ENCODE data around the gene CACHD1.
"Not testable (repeated sequence)": the region's sequence is repeated elsewhere in the genome, so short reads cannot be mapped to it uniquely, and the experiment has no call there.

CACHD1 gene

DNA sequence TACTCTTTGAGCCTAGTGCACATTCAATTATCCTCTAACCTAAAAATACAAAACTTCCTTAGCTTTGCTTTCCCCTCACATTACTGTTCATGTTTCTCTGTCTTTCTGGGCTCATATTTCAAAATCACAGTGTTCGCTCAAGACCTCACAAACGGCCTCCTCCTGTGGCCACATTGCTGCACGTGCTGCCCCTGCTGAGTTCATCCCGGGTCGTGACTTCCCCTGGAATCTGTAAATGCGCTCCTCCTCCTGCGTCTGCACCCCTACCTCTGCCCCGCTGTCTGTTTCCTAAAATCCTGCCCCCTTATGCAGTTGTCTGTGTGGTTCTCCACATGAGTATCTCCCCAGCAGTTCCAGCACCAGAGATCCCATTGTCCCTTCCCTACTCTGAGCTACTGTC is 229.4 kb downstream of the CACHD1 start:
- Histone ChIP-seq H3K27ac (ENCODE audit: low read depth, low read length) (no peak overlapping the region), H3K9me3 (ENCODE audit: control insufficient read depth in 1 of 2, low read length in 2 of 2) (no peaks in the 10 kb centered on the region), H3K4me1 (ENCODE audit: control insufficient read depth in 1 of 2, insufficient read depth in 2 of 2, low read length in 2 of 2) (no peaks in the 10 kb centered on the region), H3K27me3 (ENCODE audit: control insufficient read depth in 1 of 2, insufficient read depth in 2 of 2, low read length in 2 of 2) (no peaks in the 10 kb centered on the region), H3K36me3 (ENCODE audit: control insufficient read depth in 1 of 2, insufficient read depth in 2 of 2, low read length in 2 of 2) (no peaks in the 10 kb centered on the region), H3K4me3 (ENCODE audit: low read depth in 1 of 2, low read length in 2 of 2) (no peak overlapping the region), H3K9ac (ENCODE audit: low read depth in 1 of 2, low read length in 2 of 2) (no peak overlapping the region)

DNA sequence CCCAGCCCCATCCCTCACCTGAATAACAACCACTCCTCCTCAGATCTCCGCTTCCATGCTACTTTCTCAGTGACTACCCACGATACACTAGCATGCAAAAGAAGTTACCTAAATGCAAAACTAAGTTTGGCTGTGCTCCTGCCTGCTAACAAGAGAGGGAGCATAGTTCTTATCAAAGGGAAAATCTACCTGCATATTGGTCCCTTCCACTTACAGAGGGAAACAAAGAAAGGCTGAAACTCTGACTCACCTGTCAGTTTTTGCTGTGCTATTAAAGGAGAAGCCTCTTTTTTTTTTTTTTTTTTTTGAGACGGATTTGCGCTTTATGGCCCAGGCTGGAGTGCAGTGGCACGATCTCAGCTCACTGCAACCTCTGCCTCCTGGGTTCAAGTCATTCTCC is 231.1 kb downstream of the CACHD1 start:
- no peak overlapping the region for H3K9ac ChIP-seq (ENCODE audit: low read depth in 1 of 2, low read length in 2 of 2)
- H3K4me3 ChIP-seq (ENCODE audit: low read depth in 1 of 2, low read length in 2 of 2), result no peak overlapping the region
- no peaks in the 10 kb centered on the region for H3K36me3 ChIP-seq (ENCODE audit: control insufficient read depth in 1 of 2, insufficient read depth in 2 of 2, low read length in 2 of 2)
- no peak overlapping the region for H3K27ac ChIP-seq (ENCODE audit: low read depth, low read length)
- H3K9me3 ChIP-seq (ENCODE audit: control insufficient read depth in 1 of 2, low read length in 2 of 2), result no peaks in the 10 kb centered on the region
- no peaks in the 10 kb centered on the region for H3K27me3 ChIP-seq (ENCODE audit: control insufficient read depth in 1 of 2, insufficient read depth in 2 of 2, low read length in 2 of 2)
- no peaks in the 10 kb centered on the region for H3K4me1 ChIP-seq (ENCODE audit: control insufficient read depth in 1 of 2, insufficient read depth in 2 of 2, low read length in 2 of 2)

DNA sequence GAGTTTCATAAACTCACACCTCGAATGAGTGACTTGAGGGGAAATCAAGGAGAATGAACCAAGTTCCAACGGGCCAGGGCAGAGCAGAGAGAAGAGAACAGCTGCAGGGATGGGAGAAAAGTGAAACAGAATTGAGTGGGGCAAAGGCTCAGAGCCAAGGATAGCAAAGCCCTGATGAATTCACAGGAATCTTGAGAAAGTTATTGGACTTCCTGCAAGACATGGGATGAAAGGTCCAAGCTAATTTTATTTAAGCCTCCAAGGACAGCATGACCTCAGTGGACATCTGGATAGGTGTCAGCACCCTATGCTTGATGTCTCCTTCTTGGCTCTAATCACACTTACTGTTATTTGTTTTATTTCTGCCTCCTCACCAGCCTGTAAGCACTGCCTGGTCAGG is 232.0 kb downstream of the CACHD1 start:
- no peaks in the 10 kb centered on the region for H3K36me3 ChIP-seq (ENCODE audit: control insufficient read depth in 1 of 2, insufficient read depth in 2 of 2, low read length in 2 of 2)
- no peaks in the 10 kb centered on the region for H3K27me3 ChIP-seq (ENCODE audit: control insufficient read depth in 1 of 2, insufficient read depth in 2 of 2, low read length in 2 of 2)
- no peaks in the 10 kb centered on the region for H3K4me1 ChIP-seq (ENCODE audit: control insufficient read depth in 1 of 2, insufficient read depth in 2 of 2, low read length in 2 of 2)
- H3K9ac ChIP-seq (ENCODE audit: low read depth in 1 of 2, low read length in 2 of 2), result no peak overlapping the region
- H3K27ac ChIP-seq (ENCODE audit: low read depth, low read length), result no peak overlapping the region
- no peaks in the 10 kb centered on the region for H3K9me3 ChIP-seq (ENCODE audit: control insufficient read depth in 1 of 2, low read length in 2 of 2)
- H3K4me3 ChIP-seq (ENCODE audit: low read depth in 1 of 2, low read length in 2 of 2), result no peak overlapping the region

GRCh38 chr1:64702670-64703069 is 232.7 kb downstream of the CACHD1 start:
- H3K27me3 ChIP-seq (ENCODE audit: control insufficient read depth in 1 of 2, insufficient read depth in 2 of 2, low read length in 2 of 2); H3K4me1 ChIP-seq (ENCODE audit: control insufficient read depth in 1 of 2, insufficient read depth in 2 of 2, low read length in 2 of 2); H3K9me3 ChIP-seq (ENCODE audit: control insufficient read depth in 1 of 2, low read length in 2 of 2); H3K4me3 ChIP-seq (ENCODE audit: low read depth in 1 of 2, low read length in 2 of 2); H3K36me3 ChIP-seq (ENCODE audit: control insufficient read depth in 1 of 2, insufficient read depth in 2 of 2, low read length in 2 of 2); H3K9ac ChIP-seq (ENCODE audit: low read depth in 1 of 2, low read length in 2 of 2); H3K27ac ChIP-seq (ENCODE audit: low read depth, low read length): not testable (repeated sequence)

DNA sequence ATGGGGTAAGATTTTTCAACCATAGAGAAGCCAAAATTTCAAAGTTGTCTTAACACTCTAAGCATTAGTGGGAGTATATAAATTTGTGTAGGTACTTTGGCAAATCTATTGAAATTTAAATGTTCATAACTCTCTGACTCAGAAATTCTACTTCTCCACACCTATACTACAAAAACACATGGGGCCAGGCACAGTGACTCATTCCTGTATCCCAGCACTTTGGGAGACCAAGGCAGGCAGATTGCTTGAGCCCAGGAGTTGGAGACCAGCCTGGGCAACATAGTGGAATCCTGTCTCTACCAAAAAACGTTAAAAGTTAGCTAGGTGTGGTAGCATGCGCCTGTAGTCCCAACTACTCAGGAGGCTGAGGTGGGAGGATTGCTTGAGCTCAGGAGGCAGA is 233.7 kb downstream of the CACHD1 start:
- no peaks in the 10 kb centered on the region for H3K4me1 ChIP-seq (ENCODE audit: control insufficient read depth in 1 of 2, insufficient read depth in 2 of 2, low read length in 2 of 2)
- no peaks in the 10 kb centered on the region for H3K9me3 ChIP-seq (ENCODE audit: control insufficient read depth in 1 of 2, low read length in 2 of 2)
- H3K27me3 ChIP-seq (ENCODE audit: control insufficient read depth in 1 of 2, insufficient read depth in 2 of 2, low read length in 2 of 2), result no peaks in the 10 kb centered on the region
- no peak overlapping the region for H3K4me3 ChIP-seq (ENCODE audit: low read depth in 1 of 2, low read length in 2 of 2)
- H3K9ac ChIP-seq (ENCODE audit: low read depth in 1 of 2, low read length in 2 of 2), result no peak overlapping the region
- no peak overlapping the region for H3K27ac ChIP-seq (ENCODE audit: low read depth, low read length)
- H3K36me3 ChIP-seq (ENCODE audit: control insufficient read depth in 1 of 2, insufficient read depth in 2 of 2, low read length in 2 of 2), result no peaks in the 10 kb centered on the region

GRCh38 chr1:64705591-64705990 is 235.7 kb downstream of the CACHD1 start:
- no peaks in the 10 kb centered on the region for H3K4me1 ChIP-seq (ENCODE audit: control insufficient read depth in 1 of 2, insufficient read depth in 2 of 2, low read length in 2 of 2)
- no peaks in the 10 kb centered on the region for H3K36me3 ChIP-seq (ENCODE audit: control insufficient read depth in 1 of 2, insufficient read depth in 2 of 2, low read length in 2 of 2)
- H3K9ac ChIP-seq (ENCODE audit: low read depth in 1 of 2, low read length in 2 of 2), result no peak overlapping the region
- no peaks in the 10 kb centered on the region for H3K27me3 ChIP-seq (ENCODE audit: control insufficient read depth in 1 of 2, insufficient read depth in 2 of 2, low read length in 2 of 2)
- H3K27ac ChIP-seq (ENCODE audit: low read depth, low read length), result no peak overlapping the region
- H3K9me3 ChIP-seq (ENCODE audit: control insufficient read depth in 1 of 2, low read length in 2 of 2), result no peaks in the 10 kb centered on the region
- H3K4me3 ChIP-seq (ENCODE audit: low read depth in 1 of 2, low read length in 2 of 2), result no peak overlapping the region

DNA sequence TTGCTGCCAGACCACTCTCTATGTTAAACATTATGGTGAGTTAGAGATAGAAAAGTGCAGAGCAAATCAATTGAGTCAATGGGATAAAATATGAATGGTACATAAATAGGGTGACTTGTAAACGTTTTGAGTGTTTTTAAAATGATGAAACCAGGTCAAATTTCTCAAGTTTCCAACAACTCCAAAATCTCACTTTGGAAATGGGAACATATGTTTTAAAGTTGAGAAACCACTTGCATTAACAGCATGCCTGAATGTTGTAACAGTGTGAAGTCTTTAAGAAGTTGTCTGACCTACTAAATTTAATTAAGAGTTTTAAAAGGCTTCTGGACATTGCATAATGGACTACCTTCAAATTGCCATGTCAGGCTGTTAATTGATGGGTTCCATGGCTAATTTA is 241.3 kb downstream of the CACHD1 start:
- Histone ChIP-seq H3K9me3 (ENCODE audit: control insufficient read depth in 1 of 2, low read length in 2 of 2) (no peaks in the 10 kb centered on the region), H3K9ac (ENCODE audit: low read depth in 1 of 2, low read length in 2 of 2) (no peak overlapping the region), H3K27ac (ENCODE audit: low read depth, low read length) (no peak overlapping the region), H3K36me3 (ENCODE audit: control insufficient read depth in 1 of 2, insufficient read depth in 2 of 2, low read length in 2 of 2) (no peaks in the 10 kb centered on the region), H3K4me3 (ENCODE audit: low read depth in 1 of 2, low read length in 2 of 2) (no peak overlapping the region), H3K4me1 (ENCODE audit: control insufficient read depth in 1 of 2, insufficient read depth in 2 of 2, low read length in 2 of 2) (no peaks in the 10 kb centered on the region), H3K27me3 (ENCODE audit: control insufficient read depth in 1 of 2, insufficient read depth in 2 of 2, low read length in 2 of 2) (no peaks in the 10 kb centered on the region)

DNA sequence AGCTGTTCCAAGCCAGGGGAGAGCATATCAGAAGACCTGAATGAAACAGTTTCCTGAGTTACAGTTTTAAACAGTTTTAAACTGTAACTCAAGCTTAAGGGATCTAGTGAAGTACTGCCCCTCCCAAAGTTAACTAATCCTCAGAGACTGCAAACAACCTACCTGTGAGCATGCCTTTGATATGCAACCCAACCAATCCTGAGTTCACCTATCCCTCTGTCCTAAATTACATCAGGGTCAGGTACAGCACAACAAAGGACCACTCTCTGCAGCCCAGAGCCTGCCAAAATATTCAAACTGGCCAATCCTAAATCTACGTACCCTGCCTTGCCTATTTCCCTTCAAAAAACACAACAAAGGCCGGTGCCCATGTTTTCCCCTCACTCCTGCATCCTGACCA is 242.1 kb downstream of the CACHD1 start:
- H3K9me3 ChIP-seq (ENCODE audit: control insufficient read depth in 1 of 2, low read length in 2 of 2), result no peaks in the 10 kb centered on the region
- no peak overlapping the region for H3K27ac ChIP-seq (ENCODE audit: low read depth, low read length)
- no peak overlapping the region for H3K9ac ChIP-seq (ENCODE audit: low read depth in 1 of 2, low read length in 2 of 2)
- H3K4me1 ChIP-seq (ENCODE audit: control insufficient read depth in 1 of 2, insufficient read depth in 2 of 2, low read length in 2 of 2), result no peaks in the 10 kb centered on the region
- H3K4me3 ChIP-seq (ENCODE audit: low read depth in 1 of 2, low read length in 2 of 2), result no peak overlapping the region
- no peaks in the 10 kb centered on the region for H3K27me3 ChIP-seq (ENCODE audit: control insufficient read depth in 1 of 2, insufficient read depth in 2 of 2, low read length in 2 of 2)
- no peaks in the 10 kb centered on the region for H3K36me3 ChIP-seq (ENCODE audit: control insufficient read depth in 1 of 2, insufficient read depth in 2 of 2, low read length in 2 of 2)

DNA sequence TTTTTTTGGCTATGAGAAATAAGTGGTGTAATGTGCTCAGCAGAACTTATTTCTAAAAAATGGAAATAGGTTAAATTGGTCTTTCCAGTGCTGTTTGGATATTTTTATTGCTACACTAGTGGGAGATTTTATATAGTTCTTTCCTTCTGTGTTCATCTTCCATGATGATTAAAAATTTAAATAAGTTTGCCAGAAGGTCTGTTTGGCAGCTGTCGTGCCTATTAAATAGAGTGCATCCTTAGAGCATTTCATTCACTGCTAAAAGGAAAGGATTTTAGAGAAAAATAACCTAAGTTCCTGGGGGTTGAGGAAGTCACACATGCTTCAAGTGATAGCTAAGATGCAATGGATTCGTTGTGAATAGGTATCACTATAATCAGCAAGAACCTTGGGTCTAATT is 245.3 kb downstream of the CACHD1 start:
- Histone ChIP-seq H3K9ac (ENCODE audit: low read depth in 1 of 2, low read length in 2 of 2) (no peak overlapping the region), H3K4me1 (ENCODE audit: control insufficient read depth in 1 of 2, insufficient read depth in 2 of 2, low read length in 2 of 2) (no peaks in the 10 kb centered on the region), H3K36me3 (ENCODE audit: control insufficient read depth in 1 of 2, insufficient read depth in 2 of 2, low read length in 2 of 2) (no peaks in the 10 kb centered on the region), H3K27me3 (ENCODE audit: control insufficient read depth in 1 of 2, insufficient read depth in 2 of 2, low read length in 2 of 2) (no peaks in the 10 kb centered on the region), H3K27ac (ENCODE audit: low read depth, low read length) (no peak overlapping the region), H3K4me3 (ENCODE audit: low read depth in 1 of 2, low read length in 2 of 2) (no peak overlapping the region), H3K9me3 (ENCODE audit: control insufficient read depth in 1 of 2, low read length in 2 of 2) (no peaks in the 10 kb centered on the region)

DNA sequence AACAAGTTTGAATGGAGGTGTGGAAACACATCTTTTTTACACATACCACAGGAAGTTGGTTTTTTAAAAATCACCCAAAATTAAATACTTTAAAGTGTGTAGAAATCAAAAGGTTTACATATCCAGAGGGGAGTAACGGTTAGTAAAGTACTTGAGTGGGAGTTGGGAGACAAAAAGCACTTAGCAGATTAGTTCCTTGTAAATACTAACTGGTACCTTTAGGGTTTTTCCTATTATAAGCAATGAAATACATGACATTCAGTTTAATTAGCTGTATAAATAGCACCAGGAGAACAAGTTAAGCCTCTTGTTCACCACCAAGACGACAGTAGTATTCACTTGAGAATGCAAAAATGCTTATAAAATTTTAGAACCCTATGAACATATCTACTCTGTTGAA is 251.2 kb downstream of the CACHD1 start:
- no peaks in the 10 kb centered on the region for H3K36me3 ChIP-seq (ENCODE audit: control insufficient read depth in 1 of 2, insufficient read depth in 2 of 2, low read length in 2 of 2)
- no peaks in the 10 kb centered on the region for H3K4me1 ChIP-seq (ENCODE audit: control insufficient read depth in 1 of 2, insufficient read depth in 2 of 2, low read length in 2 of 2)
- no peaks in the 10 kb centered on the region for H3K9me3 ChIP-seq (ENCODE audit: control insufficient read depth in 1 of 2, low read length in 2 of 2)
- H3K4me3 ChIP-seq (ENCODE audit: low read depth in 1 of 2, low read length in 2 of 2), result no peak overlapping the region
- no peak overlapping the region for H3K27ac ChIP-seq (ENCODE audit: low read depth, low read length)
- H3K27me3 ChIP-seq (ENCODE audit: control insufficient read depth in 1 of 2, insufficient read depth in 2 of 2, low read length in 2 of 2), result peaks cover 0 to 4% of the 10 kb centered on the region in 2 donors
- no peak overlapping the region for H3K9ac ChIP-seq (ENCODE audit: low read depth in 1 of 2, low read length in 2 of 2)

- no peaks in the 10 kb centered on the region for H3K9me3 ChIP-seq (ENCODE audit: control insufficient read depth in 1 of 2, low read length in 2 of 2)
- H3K27ac ChIP-seq (ENCODE audit: low read depth, low read length), result no peak overlapping the region
- H3K36me3 ChIP-seq (ENCODE audit: control insufficient read depth in 1 of 2, insufficient read depth in 2 of 2, low read length in 2 of 2), result no peaks in the 10 kb centered on the region
- no peak overlapping the region for H3K4me3 ChIP-seq (ENCODE audit: low read depth in 1 of 2, low read length in 2 of 2)
- peaks cover 0 to 4% of the 10 kb centered on the region in 2 donors for H3K27me3 ChIP-seq (ENCODE audit: control insufficient read depth in 1 of 2, insufficient read depth in 2 of 2, low read length in 2 of 2)
- no peak overlapping the region for H3K9ac ChIP-seq (ENCODE audit: low read depth in 1 of 2, low read length in 2 of 2)
- no peaks in the 10 kb centered on the region for H3K4me1 ChIP-seq (ENCODE audit: control insufficient read depth in 1 of 2, insufficient read depth in 2 of 2, low read length in 2 of 2)
Observed at GRCh38 chr1:64721576-64722145, 251.7 kb downstream of the CACHD1 start.
